Activated naive CD8-positive, alpha-beta T cell (primary cell): Measurements from ENCODE around the gene DCLK2.

Experiments used
- H3K27ac Mint-ChIP-seq: one replicate; pipeline ENCODE4 v1.8.0; 2021; ENCODE audit warnings: mixed read lengths
- H3K27me3 Mint-ChIP-seq: one replicate; pipeline ENCODE4 v1.8.0; 2021; ENCODE audit warnings: mixed read lengths
- H3K36me3 Mint-ChIP-seq: one replicate; pipeline ENCODE4 v1.8.0; 2021; ENCODE audit warnings: mixed read lengths
- H3K4me1 Mint-ChIP-seq: one replicate; pipeline ENCODE4 v1.8.0; 2021; ENCODE audit warnings: low read depth, mixed read lengths
- H3K4me3 Mint-ChIP-seq: one replicate; pipeline ENCODE4 v1.8.0; 2021; ENCODE audit warnings: mild to moderate bottlenecking, mixed read lengths
- H3K9me3 Mint-ChIP-seq: one replicate; pipeline ENCODE4 v1.8.0; 2021; ENCODE audit warnings: low read depth, mixed read lengths

The DCLK2 gene

DNA sequence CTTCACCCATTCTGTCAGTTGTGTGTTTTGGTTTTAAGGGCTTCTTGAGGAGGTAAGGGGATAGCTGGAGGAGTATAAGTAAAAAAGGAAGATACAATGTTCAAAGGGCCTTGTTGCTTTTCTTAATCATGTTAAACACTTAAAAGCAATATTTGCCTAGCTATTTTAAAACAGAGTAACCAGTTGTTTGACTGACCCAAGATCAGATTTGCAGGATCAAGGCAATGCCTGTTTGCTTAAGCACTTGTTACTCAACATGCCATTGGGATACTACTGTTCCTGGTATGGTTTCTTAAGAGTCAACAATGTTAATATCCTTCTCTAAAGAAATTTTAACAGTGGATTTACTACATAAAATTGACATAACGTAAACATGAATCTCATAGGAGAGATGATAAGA lies 2.6 kb downstream of the DCLK2 start:
- H3K36me3 Mint-ChIP-seq, result no peaks in the 10 kb centered on the region
- H3K4me3 Mint-ChIP-seq, result no peak overlapping the region
- peaks cover 6% of the 10 kb centered on the region for H3K9me3 Mint-ChIP-seq
- H3K4me1 Mint-ChIP-seq, result peaks cover 2% of the 10 kb centered on the region
- H3K27ac Mint-ChIP-seq, result no peak overlapping the region
- H3K27me3 Mint-ChIP-seq, result peaks cover 26% of the 10 kb centered on the region

DNA sequence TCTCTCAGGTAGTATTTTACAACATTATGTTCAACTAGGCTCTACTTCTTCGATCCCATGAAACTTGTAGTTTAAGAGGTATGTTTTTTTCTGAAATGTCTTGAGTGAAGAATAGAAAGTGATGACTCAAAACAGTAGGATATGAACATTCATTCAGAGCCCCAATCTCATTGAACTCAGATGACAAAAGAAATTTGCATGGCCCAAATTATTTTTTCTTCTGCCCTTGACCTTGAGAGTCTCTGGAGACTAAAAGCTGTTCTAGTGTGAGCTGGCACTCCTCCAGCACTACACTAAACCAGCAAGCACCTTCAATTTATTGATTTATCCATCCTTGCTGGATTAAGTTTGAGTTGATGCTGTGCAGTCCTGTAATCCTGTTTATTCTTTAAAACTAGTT lies 4.0 kb downstream of the DCLK2 start:
- H3K36me3 Mint-ChIP-seq, result no peaks in the 10 kb centered on the region
- H3K4me3 Mint-ChIP-seq, result no peak overlapping the region
- no peak overlapping the region for H3K27ac Mint-ChIP-seq
- peaks cover 19% of the 10 kb centered on the region for H3K27me3 Mint-ChIP-seq
- H3K9me3 Mint-ChIP-seq, result no peaks in the 10 kb centered on the region
- H3K4me1 Mint-ChIP-seq, result peaks cover 2% of the 10 kb centered on the region

DNA sequence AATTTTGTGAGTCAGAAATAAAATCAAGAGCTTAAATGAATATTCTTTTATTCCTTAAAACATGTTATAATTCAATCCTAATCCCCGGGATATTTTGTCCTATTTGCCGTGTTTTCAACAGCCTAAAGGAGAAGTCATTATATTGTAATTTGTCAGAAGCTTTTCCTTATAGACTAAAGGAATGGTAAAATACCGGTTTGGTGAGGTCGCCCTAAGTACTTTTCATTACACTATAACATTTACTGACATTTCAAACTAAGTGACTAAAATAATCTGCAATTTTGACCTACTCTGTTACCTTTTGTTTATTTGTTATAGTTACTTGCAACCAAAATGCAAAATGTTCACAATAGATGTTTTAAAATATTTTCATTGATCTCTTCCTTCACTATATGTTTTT lies 8.8 kb downstream of the DCLK2 start:
- peaks cover 9% of the 10 kb centered on the region for H3K27me3 Mint-ChIP-seq
- H3K36me3 Mint-ChIP-seq, result no peaks in the 10 kb centered on the region
- no peak overlapping the region for H3K4me3 Mint-ChIP-seq
- H3K9me3 Mint-ChIP-seq, result no peaks in the 10 kb centered on the region
- H3K4me1 Mint-ChIP-seq, result no peaks in the 10 kb centered on the region
- H3K27ac Mint-ChIP-seq, result no peak overlapping the region

DNA sequence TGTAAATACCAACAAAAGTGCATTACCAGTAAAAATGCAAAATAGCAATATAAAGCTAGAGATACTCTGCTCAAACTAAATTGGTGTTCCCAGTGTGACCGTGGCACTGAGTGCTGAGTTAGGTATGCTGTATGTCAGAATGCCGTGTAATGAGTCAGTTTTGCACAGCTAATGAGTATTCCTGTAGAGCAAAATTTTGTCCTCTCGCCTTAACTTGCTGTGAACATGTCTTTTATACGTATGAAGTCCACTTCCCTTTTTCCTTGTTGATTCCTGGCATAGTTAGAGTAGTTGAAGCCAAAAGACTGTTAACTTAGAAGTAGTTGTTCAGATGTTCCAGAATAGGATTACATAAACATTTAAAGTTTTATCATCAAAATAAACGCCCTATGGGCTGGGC lies 11.5 kb downstream of the DCLK2 start:
- Mint-ChIP-seq H3K36me3 (no peaks in the 10 kb centered on the region), H3K4me3 (no peak overlapping the region), H3K9me3 (no peaks in the 10 kb centered on the region), H3K27me3 (peaks cover 6% of the 10 kb centered on the region), H3K4me1 (no peaks in the 10 kb centered on the region), H3K27ac (no peak overlapping the region)

DNA sequence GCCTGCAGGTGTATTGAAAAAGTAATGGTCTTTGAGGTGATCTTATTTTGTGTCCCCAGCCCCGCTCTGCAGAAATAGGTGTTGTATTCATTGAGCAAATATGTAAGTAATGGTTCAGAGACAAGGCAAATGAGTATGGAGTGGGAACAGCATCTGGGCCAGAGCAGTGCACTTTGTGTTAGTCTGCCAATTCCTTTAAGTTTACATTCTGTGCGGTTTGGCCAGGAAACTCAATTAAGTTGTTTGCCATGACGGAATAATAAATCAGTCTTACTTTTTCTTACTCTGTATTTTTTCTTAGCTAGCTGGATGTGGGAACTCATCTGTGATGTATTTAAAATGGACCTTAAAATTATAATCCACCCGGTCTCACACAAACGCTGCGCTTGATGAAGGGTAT lies 12.6 kb downstream of the DCLK2 start:
- Mint-ChIP-seq H3K4me1 (no peaks in the 10 kb centered on the region), H3K27ac (no peak overlapping the region), H3K27me3 (peaks cover 6% of the 10 kb centered on the region)

DNA sequence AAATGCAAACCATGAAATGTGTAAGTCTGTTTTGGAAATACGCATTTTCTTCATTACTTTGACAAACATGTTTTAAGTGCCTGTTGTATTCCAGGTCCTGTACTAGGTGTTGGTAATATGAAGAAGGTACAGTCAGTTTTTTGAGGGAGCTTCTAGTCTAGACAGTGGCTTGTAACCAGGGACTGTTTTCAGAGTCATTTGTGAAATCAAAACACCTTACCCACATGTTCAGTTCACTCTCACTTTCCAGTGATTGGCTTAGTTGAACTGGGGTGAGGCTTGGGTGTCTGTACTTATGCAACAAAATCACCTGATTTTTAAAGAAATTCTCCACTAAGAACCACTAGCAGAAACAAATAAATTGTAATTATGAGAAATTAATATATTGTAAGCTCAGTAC lies 16.4 kb downstream of the DCLK2 start:
- H3K4me3 Mint-ChIP-seq, result no peak overlapping the region
- H3K9me3 Mint-ChIP-seq, result no peaks in the 10 kb centered on the region
- H3K27ac Mint-ChIP-seq, result no peak overlapping the region
- H3K4me1 Mint-ChIP-seq, result no peaks in the 10 kb centered on the region
- H3K27me3 Mint-ChIP-seq, result peaks cover 4% of the 10 kb centered on the region
- H3K36me3 Mint-ChIP-seq, result no peaks in the 10 kb centered on the region

More for the DNA sequence above, 12.6 kb downstream of the DCLK2 start:
- Mint-ChIP-seq H3K36me3 (no peaks in the 10 kb centered on the region), H3K4me3 (no peak overlapping the region), H3K9me3 (no peaks in the 10 kb centered on the region)

DNA sequence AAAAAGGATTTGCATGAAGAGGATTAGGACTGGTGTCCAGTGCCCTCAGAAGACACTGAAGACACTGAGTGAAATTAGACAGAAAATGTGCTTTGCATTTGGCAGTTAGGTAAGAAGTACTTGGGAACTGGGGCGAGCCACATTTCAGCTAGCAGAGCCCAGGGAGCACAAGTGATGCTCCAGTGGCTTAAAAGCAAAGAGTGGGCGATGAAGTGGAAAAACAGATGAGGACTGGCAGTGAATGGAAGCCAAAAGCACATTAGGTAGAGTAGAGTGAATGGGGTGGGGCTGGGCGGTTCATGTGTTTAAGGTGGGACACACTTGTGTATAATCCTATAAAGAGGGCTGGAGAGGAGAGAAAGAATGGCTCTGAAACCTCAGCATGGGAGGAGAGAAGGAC lies 18.4 kb downstream of the DCLK2 start:
- Mint-ChIP-seq H3K27me3 (peaks cover 3% of the 10 kb centered on the region), H3K4me1 (no peaks in the 10 kb centered on the region), H3K27ac (no peak overlapping the region), H3K9me3 (no peaks in the 10 kb centered on the region), H3K36me3 (no peaks in the 10 kb centered on the region), H3K4me3 (no peak overlapping the region)

DNA sequence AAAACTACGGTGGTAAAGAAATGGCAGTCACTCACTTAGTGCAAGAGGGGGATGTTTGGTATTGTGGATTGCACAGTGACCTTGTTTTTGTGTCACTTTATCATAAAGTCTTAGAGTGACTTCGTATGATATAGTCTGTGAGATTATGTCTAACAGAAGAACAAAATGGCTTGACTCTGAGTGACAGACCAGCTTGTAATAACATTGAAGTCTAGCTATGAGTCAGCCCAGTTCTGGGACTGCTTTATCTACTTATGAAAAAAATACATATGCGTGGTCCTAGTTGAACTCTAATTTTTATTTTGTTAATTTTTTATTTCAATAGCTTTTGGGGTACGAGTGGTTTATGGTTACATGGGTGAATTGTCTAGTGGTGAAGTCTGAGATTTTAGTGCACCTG lies 20.0 kb downstream of the DCLK2 start:
- no peaks in the 10 kb centered on the region for H3K4me1 Mint-ChIP-seq
- peaks cover 6% of the 10 kb centered on the region for H3K27me3 Mint-ChIP-seq
- no peaks in the 10 kb centered on the region for H3K36me3 Mint-ChIP-seq
- H3K27ac Mint-ChIP-seq, result no peak overlapping the region
- no peak overlapping the region for H3K4me3 Mint-ChIP-seq
- no peaks in the 10 kb centered on the region for H3K9me3 Mint-ChIP-seq

DNA sequence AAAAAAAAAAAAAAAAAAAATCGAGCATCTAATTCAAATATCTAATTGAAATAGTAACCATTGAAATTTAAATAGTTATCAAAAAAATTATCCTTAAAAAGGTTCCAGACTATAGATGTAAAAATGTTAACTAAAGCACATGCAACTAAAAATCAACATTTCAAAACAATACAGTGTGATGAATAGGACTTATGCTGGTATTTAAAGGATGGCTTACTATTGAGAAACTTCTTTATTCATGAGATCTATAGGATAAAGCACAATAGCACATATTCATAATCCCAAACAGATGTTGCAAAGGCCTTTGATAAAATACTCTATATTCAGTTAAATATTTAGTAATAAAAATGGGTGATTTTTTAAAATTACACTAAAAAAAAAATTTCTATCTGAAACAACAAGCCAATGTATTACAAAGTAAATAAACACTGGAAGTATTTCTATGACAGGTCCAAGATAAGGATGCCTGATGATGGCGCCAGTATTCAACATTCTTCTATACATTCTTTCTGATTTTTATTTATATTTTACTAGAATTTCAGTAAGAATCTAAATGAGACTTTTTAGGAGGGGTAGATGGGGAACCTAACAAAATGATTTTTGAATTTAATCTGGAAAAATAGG lies 26.3 kb downstream of the DCLK2 start:
- no peaks in the 10 kb centered on the region for H3K36me3 Mint-ChIP-seq
- no peak overlapping the region for H3K27ac Mint-ChIP-seq
- H3K27me3 Mint-ChIP-seq, result peaks cover 8% of the 10 kb centered on the region
- H3K4me1 Mint-ChIP-seq, result no peaks in the 10 kb centered on the region
- no peak overlapping the region for H3K4me3 Mint-ChIP-seq
- no peaks in the 10 kb centered on the region for H3K9me3 Mint-ChIP-seq

DNA sequence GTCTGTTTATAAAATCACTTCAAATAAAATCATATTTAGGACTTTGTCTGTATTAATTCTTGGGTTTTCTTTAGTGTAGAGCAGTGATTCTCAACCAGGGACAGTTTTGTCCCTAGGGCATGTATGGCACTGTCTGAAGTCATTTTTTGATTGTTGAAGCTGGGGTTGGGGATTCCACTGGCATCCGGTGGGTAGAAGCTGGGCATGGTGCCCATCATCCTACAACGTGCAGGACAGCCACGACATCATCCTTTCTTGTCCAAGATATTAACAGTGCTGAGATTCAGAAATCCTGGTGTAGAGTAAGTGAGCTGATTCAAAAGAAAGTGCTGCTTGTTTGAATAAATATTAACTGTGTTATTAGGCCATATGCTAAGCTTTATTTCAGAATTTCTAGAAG lies 28.6 kb downstream of the DCLK2 start:
- Mint-ChIP-seq H3K4me1 (no peaks in the 10 kb centered on the region), H3K27me3 (peaks cover 8% of the 10 kb centered on the region), H3K4me3 (no peak overlapping the region), H3K27ac (no peak overlapping the region), H3K36me3 (no peaks in the 10 kb centered on the region), H3K9me3 (no peaks in the 10 kb centered on the region)

DNA sequence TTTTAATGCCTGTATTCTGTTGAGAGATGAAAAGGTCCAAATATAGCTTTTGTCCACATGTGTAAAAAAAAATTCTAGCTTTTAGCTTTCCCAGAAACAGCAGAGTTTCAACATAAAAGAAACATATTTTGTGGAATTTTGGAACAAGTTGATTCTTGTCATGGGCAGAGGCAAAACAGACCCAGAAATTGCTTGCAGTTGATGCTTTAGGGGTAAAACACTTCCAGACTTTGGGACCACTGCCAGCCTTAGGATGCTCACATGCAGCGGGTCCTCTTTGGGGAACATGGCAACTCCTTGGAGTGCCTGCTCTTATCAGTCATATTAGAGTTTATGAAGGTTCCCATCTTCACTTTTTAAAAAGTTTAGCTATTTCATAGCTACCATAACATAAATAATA lies 30.4 kb downstream of the DCLK2 start:
- H3K27ac Mint-ChIP-seq, result no peak overlapping the region
- no peak overlapping the region for H3K4me3 Mint-ChIP-seq
- no peaks in the 10 kb centered on the region for H3K36me3 Mint-ChIP-seq
- H3K27me3 Mint-ChIP-seq, result peaks cover 3% of the 10 kb centered on the region
- H3K4me1 Mint-ChIP-seq, result no peaks in the 10 kb centered on the region
- peaks cover 1% of the 10 kb centered on the region for H3K9me3 Mint-ChIP-seq

DNA sequence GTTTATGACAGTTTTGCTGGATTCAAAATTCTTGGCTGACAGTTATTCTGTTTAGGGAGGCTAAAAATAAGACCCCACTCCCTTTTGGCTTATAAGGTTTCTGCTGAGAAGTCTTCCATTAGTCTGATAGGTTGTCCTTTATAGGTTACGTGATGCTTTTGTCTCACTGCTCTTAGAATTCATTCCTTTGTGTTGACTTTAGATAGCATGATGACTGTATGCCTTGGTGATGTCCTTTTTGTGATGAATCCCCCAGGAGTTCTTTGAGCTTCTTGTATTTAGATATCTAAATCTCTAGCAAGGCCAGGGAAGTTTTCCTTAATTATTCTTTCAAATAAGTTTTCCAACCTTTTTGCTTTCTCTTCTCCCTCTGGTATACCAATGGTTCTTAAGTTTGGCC lies 36.4 kb downstream of the DCLK2 start:
- Mint-ChIP-seq H3K27ac (no peak overlapping the region), H3K36me3 (no peaks in the 10 kb centered on the region)

DNA sequence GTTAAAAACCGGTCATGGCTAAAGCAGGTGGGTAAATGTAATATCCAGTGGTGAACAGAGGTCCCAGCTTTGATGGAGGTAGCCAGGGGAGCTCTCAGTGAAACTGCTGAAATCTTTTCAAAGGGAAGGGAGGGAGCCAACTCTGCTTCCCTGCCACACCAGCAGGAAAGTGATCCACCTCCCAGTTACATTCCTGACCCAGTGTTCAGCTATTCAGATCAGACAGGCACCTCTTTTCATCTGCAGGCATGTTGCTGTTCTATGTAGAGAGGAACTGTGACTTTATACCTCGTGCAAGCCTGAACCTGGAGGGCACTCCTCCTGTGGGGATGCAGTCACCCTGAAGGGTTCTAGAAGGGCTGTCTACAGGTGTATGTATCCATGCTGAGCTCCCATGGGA lies 37.6 kb downstream of the DCLK2 start:
- Mint-ChIP-seq H3K4me1 (no peaks in the 10 kb centered on the region), H3K27me3 (peaks cover 15% of the 10 kb centered on the region), H3K27ac (no peak overlapping the region), H3K36me3 (no peaks in the 10 kb centered on the region), H3K4me3 (no peak overlapping the region), H3K9me3 (peaks cover 10% of the 10 kb centered on the region)

More for the DNA sequence above, 36.4 kb downstream of the DCLK2 start:
- Mint-ChIP-seq H3K27me3 (peaks cover 15% of the 10 kb centered on the region), H3K9me3 (peaks cover 10% of the 10 kb centered on the region), H3K4me3 (no peak overlapping the region), H3K4me1 (no peaks in the 10 kb centered on the region)

DNA sequence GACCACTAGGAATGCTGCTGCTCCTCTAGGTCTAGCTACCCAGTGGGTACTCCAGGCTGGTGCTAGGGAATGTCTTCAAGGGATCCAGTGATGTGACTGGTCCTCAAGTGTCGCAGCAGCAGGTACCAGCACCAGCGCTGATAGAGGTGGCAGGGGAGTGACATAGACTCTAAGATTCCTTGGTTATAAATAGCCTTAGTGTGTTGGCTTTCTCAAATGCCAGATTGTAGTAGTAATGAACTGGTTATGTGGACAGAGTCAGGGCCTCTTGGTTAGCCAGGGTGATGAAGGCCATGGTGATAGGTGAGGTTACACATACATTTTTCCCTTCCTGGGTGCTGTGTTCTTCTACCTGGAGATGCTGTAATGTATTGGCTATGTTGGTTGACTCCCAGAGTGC lies 38.3 kb downstream of the DCLK2 start:
- Mint-ChIP-seq H3K27ac (no peak overlapping the region), H3K4me3 (no peak overlapping the region), H3K27me3 (peaks cover 15% of the 10 kb centered on the region), H3K36me3 (no peaks in the 10 kb centered on the region), H3K9me3 (peaks cover 13% of the 10 kb centered on the region), H3K4me1 (no peaks in the 10 kb centered on the region)

DNA sequence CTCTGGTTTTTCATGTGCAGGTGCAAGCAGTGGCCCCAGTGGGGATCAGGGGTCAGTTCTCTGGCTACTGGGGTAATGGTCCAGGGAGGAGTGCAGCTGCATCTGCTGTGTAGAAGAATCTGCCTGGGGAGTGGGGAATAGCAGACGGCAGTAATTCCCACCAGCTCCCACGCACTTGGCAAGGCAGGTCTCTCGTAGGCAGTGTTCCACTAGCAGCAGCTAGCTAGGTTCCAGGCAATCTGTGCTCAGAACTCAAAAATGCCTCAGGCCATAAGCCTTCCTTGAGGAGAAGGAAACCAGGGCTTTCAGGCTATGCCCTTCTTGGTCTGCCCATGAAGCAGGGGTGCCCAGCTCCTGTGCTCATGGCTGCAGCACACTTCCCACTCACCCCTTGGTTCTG lies 38.8 kb downstream of the DCLK2 start:
- no peak overlapping the region for H3K27ac Mint-ChIP-seq
- peaks cover 15% of the 10 kb centered on the region for H3K27me3 Mint-ChIP-seq

DNA sequence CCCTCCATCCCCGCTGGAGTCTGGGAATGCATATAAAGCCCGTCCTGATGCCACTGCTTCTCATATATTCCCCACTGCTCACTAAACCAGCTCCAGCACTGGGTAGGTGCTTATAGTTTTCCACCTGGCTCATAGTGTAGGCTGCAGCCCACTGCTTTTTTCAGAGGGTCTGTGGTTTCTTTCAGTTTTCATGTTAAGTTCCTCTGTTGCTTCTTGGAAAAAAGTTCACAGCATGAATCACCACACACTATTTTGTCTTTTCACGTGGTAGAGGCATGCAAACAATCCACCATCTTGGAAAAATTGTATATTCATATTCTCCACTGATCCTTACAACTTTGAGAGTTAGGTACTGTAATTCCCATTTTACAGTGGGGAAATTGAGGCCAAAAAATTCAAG lies 39.4 kb downstream of the DCLK2 start:
- H3K27me3 Mint-ChIP-seq, result peaks cover 17% of the 10 kb centered on the region
- H3K9me3 Mint-ChIP-seq, result peaks cover 16% of the 10 kb centered on the region
- no peaks in the 10 kb centered on the region for H3K4me1 Mint-ChIP-seq

More for the DNA sequence above, 38.8 kb downstream of the DCLK2 start:
- H3K4me1 Mint-ChIP-seq, result no peaks in the 10 kb centered on the region
- no peak overlapping the region for H3K4me3 Mint-ChIP-seq
- no peaks in the 10 kb centered on the region for H3K36me3 Mint-ChIP-seq
- H3K9me3 Mint-ChIP-seq, result peaks cover 16% of the 10 kb centered on the region

More for the DNA sequence above, 39.4 kb downstream of the DCLK2 start:
- Mint-ChIP-seq H3K36me3 (no peaks in the 10 kb centered on the region), H3K4me3 (no peak overlapping the region), H3K27ac (no peak overlapping the region)
